GM12864 (cell line): ENCODE results near the gene CD101.

ENCODE experiments used
- DNase-seq: peaks from one replicate; pipeline ENCODE4 v3.0.0-alpha.2; 2011; ENCODE audit warnings: low read depth
- H3K4me3 ChIP-seq: 2 replicates; pipeline ENCODE4 v1.5.1; 2011; ENCODE audit warnings: mild to moderate bottlenecking, low read depth, low read length, control low read depth
- CTCF ChIP-seq: IDR thresholded peaks from 2 replicates; pipeline ENCODE4 v1.5.1; 2011; ENCODE audit warnings: low read depth, mild to moderate bottlenecking, moderate library complexity, low read length, control low read depth, inconsistent platforms; ENCODE audit errors: missing control alignments

The CD101 gene

DNA sequence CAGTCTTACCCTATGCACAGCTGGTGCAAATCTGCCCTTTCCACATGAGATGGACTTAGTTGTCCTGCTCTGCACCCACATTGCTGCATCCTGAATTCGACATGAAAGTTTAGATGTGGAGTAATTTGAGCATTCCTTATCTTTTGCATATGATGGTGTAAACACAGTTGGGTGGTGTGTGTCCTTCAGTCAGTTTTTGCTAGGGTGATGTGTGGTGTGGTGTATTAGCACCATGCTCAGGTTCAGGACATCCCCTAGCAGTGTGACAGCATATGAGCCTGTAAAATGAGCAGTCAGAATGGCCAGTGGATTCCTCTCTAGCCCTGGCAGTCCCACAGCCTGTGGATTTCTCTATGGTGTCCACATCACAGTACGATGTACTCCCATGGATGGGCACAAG is 42.6 kb upstream of the CD101 start:
- TF ChIP-seq CTCF, result no peak
- no peak overlapping the region for H3K4me3 ChIP-seq
- DNase-seq, result no peak

DNA sequence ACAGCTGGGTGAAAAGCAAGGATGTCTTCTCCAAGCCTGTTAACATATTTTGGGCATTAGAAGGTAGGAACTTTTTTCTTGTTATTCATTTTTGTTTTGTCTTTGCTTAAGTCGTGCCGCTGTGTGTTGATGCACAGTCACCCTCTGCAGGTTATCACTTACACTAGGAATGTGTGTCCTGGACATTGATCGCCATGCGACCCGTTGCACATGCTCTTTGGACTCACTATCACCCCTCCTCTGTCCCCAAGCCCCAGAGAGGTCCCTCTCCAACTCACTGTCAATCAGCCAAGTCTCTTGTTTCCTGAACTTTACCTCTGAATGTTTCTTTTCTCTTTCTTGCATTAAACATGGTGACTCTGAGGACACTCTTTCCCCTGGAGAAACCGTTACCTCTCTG is 40.0 kb upstream of the CD101 start:
- H3K4me3 ChIP-seq, result no peak overlapping the region
- no peak for DNase-seq
- no peak for TF ChIP-seq CTCF

DNA sequence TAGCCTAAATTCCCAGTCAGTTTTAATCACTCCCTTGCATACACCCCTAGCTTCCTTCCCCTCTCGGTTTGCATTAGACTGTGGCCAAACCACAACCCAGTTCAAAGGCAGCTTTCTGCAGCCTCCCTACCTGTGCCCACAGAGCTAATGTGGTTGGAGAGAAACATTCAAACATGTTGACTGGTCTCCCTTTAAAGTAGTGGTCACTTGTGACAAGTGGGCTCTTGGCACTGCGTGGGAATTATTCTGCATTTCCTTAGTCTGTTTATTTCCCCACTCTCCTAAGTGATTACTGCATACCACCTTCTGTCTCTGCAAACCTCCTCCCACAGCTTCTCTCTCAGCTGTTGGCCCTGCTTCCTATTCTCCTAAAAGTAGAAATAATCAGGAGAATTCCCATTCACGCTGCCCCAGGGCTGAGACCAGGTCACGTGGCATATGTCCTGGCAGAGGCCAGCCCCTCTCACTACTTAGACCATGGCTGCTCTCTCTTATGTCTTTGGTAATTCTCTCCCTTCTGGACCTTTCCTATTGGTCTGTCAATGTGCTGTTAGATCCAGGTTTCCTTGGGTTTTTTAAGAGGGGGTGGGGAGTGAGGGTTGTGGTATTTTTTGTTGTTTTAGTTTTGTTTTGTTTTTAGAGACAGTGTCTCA is 38.4 kb upstream of the CD101 start:
- H3K4me3 ChIP-seq, result no peak overlapping the region
- no peak for DNase-seq
- TF ChIP-seq CTCF, result no peak

DNA sequence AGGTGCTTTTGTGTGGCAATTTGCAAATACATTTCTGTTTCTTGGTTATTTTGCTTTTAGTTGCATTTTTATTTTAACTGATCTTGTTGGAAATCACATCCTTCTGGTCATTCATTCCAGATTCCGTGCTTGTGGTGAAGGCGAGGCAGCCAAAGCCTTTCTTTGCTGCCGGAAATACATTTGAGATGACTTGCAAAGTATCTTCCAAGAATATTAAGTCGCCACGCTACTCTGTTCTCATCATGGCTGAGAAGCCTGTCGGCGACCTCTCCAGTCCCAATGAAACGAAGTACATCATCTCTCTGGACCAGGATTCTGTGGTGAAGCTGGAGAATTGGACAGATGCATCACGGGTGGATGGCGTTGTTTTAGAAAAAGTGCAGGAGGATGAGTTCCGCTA is 34.8 kb upstream of the CD101 start:
- H3K4me3 ChIP-seq, result no peak overlapping the region
- TF ChIP-seq CTCF, result no peak
- no peak for DNase-seq

DNA sequence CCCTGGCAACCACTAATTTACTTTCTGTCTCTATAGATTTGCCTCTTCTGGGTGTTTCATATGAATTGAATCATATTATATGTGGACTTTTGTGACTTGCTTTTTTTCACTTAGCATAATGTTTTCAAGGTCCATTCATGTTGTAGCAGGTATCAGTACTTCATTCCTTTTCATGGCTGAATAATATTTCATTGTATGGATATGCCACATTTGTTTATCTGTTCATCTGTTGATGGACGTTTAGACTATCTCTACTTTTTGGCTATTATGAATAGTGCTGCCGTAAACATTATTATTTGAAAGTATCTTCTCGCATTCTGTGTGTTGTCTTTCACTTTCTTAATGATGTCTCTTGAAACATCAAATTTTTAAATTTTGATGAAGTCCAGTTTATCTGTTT is 32.8 kb upstream of the CD101 start:
- TF ChIP-seq CTCF, result no peak
- no peak for DNase-seq
- no peak overlapping the region for H3K4me3 ChIP-seq

DNA sequence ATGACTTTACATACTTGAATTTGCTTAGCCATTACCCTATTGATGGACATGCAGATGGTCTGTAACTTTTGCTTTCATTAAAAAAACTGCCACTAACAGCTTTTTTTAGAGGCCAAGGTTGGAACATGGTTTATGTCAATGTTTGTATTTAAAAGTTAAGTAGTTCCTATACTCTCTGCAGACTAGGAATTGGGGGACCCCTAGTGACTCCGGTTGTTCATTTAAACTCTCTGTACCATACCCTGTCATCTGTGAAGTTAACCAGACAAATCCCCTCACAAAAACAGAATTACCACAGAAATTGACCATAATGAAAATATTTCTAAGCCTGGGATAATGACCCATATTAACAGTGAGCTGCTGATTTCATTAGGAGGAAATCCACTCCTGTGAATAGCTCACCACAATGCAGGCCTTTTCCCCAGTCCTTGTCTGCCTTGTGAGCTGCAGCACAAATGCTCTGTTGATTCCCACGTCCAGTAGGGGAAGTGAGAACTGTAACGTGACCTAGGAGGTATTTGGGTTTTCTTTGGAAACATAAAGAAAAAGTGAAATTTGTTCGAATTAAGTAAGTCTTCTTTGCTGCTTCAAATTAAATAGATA is 30.2 kb upstream of the CD101 start:
- DNase-seq, result no peak
- TF ChIP-seq CTCF, result no peak

GRCh38 chr1:116971965-116972673 is 29.4 kb upstream of the CD101 start:
- no peak for DNase-seq

More for the DNA sequence above, 30.2 kb upstream of the CD101 start:
- no peak overlapping the region for H3K4me3 ChIP-seq

More at GRCh38 chr1:116971965-116972673, 29.4 kb upstream of the CD101 start:
- no peak overlapping the region for H3K4me3 ChIP-seq
- TF ChIP-seq CTCF, result no peak
